ENCODE measurements around the gene DTX2. TPM values are rescaled to one million over a fixed set of nuclear protein-coding genes. Genes with fewer than 3 reads are reported as not detected.
"Not testable (repeated sequence)": the region's sequence is repeated elsewhere in the genome, so short reads cannot be mapped to it uniquely, and the experiment has no call there.

DTX2 gene
- 10 to 100 TPM; 11.1 to 29.9 (median 17.0) TPM for total RNA-seq
- polyA plus RNA-seq: 10 to 100 TPM; 23.4 to 71.9 (median 37.9) TPM

DNA sequence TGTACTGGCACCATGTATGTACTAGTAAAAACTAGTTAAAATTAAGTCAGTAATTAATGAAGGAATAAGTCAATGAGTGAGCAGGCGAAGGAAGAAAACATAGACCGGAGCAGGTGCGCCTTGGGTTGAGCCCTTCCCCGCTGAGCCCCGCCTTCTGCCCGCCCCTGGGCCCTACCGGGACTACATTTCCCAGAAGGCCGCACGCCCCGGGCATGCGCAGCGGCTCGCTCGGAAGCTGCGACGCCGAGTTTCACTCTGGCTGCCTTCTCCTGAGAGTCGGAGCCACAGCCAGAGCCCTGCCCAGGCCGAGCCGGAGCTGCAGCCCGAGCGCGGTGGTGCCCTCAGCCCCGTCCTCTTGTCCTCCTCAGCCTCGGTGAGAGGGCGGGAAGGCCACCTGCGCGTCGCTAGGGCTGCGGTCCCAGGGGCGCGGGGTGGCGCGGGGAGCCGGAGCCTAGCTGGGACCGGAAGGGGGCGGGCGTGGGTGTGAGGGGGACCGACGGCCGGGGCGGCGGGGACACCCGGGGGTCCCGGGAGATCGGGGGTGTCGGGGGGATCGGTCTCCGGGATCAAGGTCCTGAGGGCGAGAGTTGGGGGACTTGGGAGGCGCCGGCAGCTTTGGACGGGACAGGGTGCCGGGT, at the start of gene DTX2:
Gene DTX2 (plus strand): TSS at position 246 of the 638 bp plus-strand sequence. CDS start 18,801 bp downstream, outside the sequence.
- DNase-seq; H3K27me3 ChIP-seq; H3K36me3 ChIP-seq; intact Hi-C loops (cut with DNase I); H3K9me3 ChIP-seq; H3K4me1 ChIP-seq: not testable (repeated sequence)
- H3K4me3 ChIP-seq: peak within 1 kb of the TSS; percentile 49 to 73 (median 56)
- 1% methylated on average over 21 of the region's 54 CpGs for WGBS, 2 donors
- peak within 1 kb of the TSS; percentile 70 to 79 (median 74) for H3K27ac ChIP-seq
- TF ChIP-seq CTCF (IDR thresholded peaks at IDR 0.05): peak in 1 of 4 experiments; percentile 9

- Histone ChIP-seq H3K9me3 (no peaks in the 10 kb centered on the region), H3K4me3 (no peak overlapping the region), H3K27me3 (peaks cover 0 to 4% (median 0%) of the 10 kb centered on the region in 3 donors), H3K36me3 (no peaks in the 10 kb centered on the region), H3K4me1 (no peaks in the 10 kb centered on the region), H3K27ac (no peak overlapping the region)
- 63 to 84% methylated on average over 5 of the region's 5 CpGs for WGBS, 2 donors
- TF ChIP-seq EP300 (IDR thresholded peaks at IDR 0.05) (no peak), POLR2A (IDR thresholded peaks at IDR 0.05) (no peak), CTCF (IDR thresholded peaks at IDR 0.05) (no peak), POLR2AphosphoS5 (IDR thresholded peaks at IDR 0.05) (no peak)
- no peak for DNase-seq
- intact Hi-C loops (cut with DNase I): no loop called here
These were observed 49.3 kb upstream of the DTX2 start for GRCh38 chr7:76412249-76412648.

- DNase-seq; H3K36me3 ChIP-seq; H3K9me3 ChIP-seq; H3K27ac ChIP-seq; H3K4me3 ChIP-seq; H3K27me3 ChIP-seq; intact Hi-C loops (cut with DNase I); H3K4me1 ChIP-seq: not testable (repeated sequence)
- 97% methylated on average over 10 of the region's 10 CpGs for WGBS, 2 donors
These were observed 43.7 kb upstream of the DTX2 start for GRCh38 chr7:76417654-76418310.

DNA sequence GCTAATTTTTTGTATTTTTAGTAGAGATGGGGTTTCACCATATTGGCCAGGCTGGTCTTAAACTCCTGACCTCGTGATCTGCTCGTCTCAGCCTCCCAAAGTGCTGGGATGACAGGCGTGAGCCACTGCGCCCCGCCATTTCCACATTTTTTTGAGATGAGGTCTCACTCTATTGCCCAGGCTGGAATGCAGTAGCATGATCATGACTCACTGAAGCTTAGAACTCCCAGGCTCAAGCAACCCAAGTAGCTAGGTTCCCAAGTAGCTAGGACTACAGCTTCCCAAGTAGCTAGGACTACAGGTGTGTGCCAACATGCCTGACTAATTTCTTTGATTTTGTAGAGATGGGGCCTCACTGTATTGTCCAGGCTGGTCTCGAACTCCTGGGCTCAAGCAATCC, 40.4 kb upstream of the DTX2 start:
- H3K9me3 ChIP-seq; H3K4me1 ChIP-seq; intact Hi-C loops (cut with DNase I); H3K4me3 ChIP-seq; H3K27ac ChIP-seq; H3K36me3 ChIP-seq; DNase-seq: not testable (repeated sequence)
- WGBS, 2 donors: 91 to 94% methylated on average over 6 of the region's 6 CpGs
- peaks cover 0 to 22% (median 0%) of the 10 kb centered on the region in 3 donors for H3K27me3 ChIP-seq

DNA sequence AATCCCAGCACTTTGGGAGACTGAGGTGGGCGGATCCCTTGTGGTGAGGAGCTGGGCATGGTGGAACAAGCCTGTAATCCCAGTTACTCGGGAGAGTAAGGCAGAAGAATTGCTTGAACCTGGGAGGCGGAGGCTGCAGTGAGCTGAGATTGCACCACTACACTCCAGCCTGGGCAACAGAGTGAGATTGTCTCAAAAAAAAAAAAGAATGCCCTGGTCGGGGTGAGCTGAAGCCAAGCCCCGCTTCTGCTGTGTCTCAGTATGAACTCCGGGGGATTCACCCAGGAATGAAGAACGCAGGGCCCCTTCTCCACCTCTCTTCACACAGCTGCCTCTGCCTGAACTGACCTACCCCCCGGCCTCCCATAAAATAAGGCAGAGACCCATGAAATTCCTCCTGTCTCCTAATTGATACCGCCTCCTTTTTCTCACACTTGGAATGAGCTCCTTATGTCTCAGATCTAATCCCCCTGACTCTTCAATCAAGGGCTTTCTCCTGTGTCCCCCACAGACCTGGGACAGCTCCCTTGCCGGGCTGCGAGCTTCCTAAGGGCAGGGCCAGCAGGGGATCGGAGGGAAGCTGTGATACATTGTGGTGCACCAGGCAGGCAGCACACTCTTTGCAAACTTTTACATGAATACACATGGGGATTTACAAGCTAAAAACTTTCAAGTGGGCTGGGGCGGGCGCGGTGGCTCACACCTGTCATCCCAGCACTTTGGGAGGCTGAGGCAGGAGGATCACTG, 37.7 kb upstream of the DTX2 start:
- Histone ChIP-seq H3K9me3 (no peaks in the 10 kb centered on the region), H3K36me3 (no peaks in the 10 kb centered on the region), H3K27ac (no peak overlapping the region), H3K4me1 (no peaks in the 10 kb centered on the region), H3K4me3 (no peak overlapping the region), H3K27me3 (peaks cover 0 to 22% (median 0%) of the 10 kb centered on the region in 3 donors)
- intact Hi-C loops (cut with DNase I): no loop called here
- no peak for DNase-seq
- WGBS, 2 donors: 56 to 67% methylated on average over 15 of the region's 15 CpGs
- TF ChIP-seq CTCF (IDR thresholded peaks at IDR 0.05) (no peak), POLR2A (IDR thresholded peaks at IDR 0.05) (no peak), EP300 (IDR thresholded peaks at IDR 0.05) (no peak), POLR2AphosphoS5 (IDR thresholded peaks at IDR 0.05) (no peak)

Data from sigmoid colon (tissue), 7 donors.